Neural crest cell (in vitro differentiated cells): ENCODE results near the gene QDPR. TPM values are rescaled to one million over a fixed set of nuclear protein-coding genes. Genes with fewer than 3 reads are reported as not detected.

Experiments used
- DNase-seq: peaks from one replicate; pipeline ENCODE4 v3.0.0; 2021; ENCODE audit warnings: low read depth, mixed read lengths, low spot score
- H3K27ac Mint-ChIP-seq: one replicate; pipeline ENCODE4 v1.8.0; 2021; ENCODE audit warnings: mild to moderate bottlenecking, mixed read lengths; ENCODE audit not compliant: unreplicated experiment
- H3K27me3 Mint-ChIP-seq: 2 replicates; pipeline ENCODE4 v1.8.0; 2021; ENCODE audit warnings: low read depth, mild to moderate bottlenecking, mixed read lengths
- H3K36me3 Mint-ChIP-seq: 2 replicates; pipeline ENCODE4 v1.8.0; 2021; ENCODE audit warnings: low read depth, mild to moderate bottlenecking, mixed read lengths
- H3K4me1 Mint-ChIP-seq: 2 replicates; pipeline ENCODE4 v1.8.0; 2021; ENCODE audit warnings: mixed read lengths
- H3K4me3 Mint-ChIP-seq: one replicate; pipeline ENCODE4 v1.8.0; 2021; ENCODE audit warnings: mild to moderate bottlenecking, mixed read lengths
- H3K9me3 Mint-ChIP-seq: 2 replicates; pipeline ENCODE4 v1.8.0; 2021; ENCODE audit warnings: mixed read lengths
- total RNA-seq: library from RNA; stranded (reverse); gene quantifications from 2 replicates; pipeline ENCODE4 v1.2.1, GENCODE V29; 2021
- TF ChIP-seq, protein P1 (sequence below): fragments of 200-600 bp; sonication (generic); conservative IDR thresholded peaks from 2 replicates; pipeline ENCODE4 v1.5.0; 2021; ENCODE audit warnings: antibody characterized with exemption, mild to moderate bottlenecking

QDPR gene
- total RNA-seq, 1 donor from 2014 or later = 46.5 TPM

DNA sequence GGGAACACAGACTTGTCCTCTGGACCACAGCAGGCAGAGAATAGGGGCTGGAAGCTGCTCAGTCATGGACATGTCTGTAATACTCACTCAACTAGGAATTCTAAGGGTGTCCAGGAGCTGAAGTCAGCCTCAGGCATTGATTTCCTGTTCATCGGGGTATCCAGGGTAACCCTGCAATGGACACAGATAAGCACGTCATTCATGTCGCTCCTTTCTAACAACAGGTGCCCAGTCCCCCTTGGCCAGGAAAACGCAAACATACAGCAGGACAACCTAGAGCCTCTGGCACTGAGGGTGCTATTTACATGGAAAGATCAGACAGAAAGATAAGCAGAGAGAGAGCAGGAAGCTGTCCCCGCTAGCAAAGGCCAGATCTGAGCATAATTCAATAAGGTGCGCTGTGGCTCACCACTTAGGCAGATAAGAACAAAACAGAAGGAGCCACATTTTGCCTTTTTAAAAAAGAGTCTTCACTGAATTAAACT lies 21.3 kb downstream of the QDPR start:
- DNase-seq = no peak
- H3K27me3 Mint-ChIP-seq = no peaks in the 10 kb centered on the region
- TF ChIP-seq, protein P1, sequence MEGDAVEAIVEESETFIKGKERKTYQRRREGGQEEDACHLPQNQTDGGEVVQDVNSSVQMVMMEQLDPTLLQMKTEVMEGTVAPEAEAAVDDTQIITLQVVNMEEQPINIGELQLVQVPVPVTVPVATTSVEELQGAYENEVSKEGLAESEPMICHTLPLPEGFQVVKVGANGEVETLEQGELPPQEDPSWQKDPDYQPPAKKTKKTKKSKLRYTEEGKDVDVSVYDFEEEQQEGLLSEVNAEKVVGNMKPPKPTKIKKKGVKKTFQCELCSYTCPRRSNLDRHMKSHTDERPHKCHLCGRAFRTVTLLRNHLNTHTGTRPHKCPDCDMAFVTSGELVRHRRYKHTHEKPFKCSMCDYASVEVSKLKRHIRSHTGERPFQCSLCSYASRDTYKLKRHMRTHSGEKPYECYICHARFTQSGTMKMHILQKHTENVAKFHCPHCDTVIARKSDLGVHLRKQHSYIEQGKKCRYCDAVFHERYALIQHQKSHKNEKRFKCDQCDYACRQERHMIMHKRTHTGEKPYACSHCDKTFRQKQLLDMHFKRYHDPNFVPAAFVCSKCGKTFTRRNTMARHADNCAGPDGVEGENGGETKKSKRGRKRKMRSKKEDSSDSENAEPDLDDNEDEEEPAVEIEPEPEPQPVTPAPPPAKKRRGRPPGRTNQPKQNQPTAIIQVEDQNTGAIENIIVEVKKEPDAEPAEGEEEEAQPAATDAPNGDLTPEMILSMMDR = no peak
- no peak overlapping the region for H3K4me3 Mint-ChIP-seq
- H3K4me1 Mint-ChIP-seq = peaks cover 16% of the 10 kb centered on the region
- H3K27ac Mint-ChIP-seq = no peak overlapping the region
- H3K36me3 Mint-ChIP-seq = peaks cover 14% of the 10 kb centered on the region
- no peaks in the 10 kb centered on the region for H3K9me3 Mint-ChIP-seq

DNA sequence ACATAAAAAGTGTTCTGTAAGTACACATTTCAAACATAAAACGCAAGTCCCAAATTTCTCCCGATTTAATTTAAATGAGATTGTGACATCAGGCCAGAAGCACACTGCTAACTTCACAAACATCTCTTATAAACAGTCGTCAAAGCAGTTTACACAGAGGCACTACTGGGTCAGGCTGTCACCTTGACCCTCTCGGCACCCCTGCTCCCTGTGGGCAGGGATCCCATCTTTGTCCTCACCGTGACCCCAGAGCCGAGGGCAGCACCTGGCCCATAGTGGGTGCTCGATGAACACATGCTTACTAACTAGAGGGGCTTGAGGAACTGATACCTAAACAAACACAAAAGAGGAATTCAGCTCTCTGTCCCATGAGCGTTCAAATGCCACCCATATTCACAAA lies 22.2 kb downstream of the QDPR start:
- Mint-ChIP-seq H3K36me3 (peaks cover 14% of the 10 kb centered on the region), H3K9me3 (no peaks in the 10 kb centered on the region), H3K4me1 (peaks cover 12% of the 10 kb centered on the region), H3K27ac (no peak overlapping the region), H3K4me3 (no peak overlapping the region), H3K27me3 (no peaks in the 10 kb centered on the region)
- DNase-seq = no peak
- TF ChIP-seq, protein P1 = no peak

DNA sequence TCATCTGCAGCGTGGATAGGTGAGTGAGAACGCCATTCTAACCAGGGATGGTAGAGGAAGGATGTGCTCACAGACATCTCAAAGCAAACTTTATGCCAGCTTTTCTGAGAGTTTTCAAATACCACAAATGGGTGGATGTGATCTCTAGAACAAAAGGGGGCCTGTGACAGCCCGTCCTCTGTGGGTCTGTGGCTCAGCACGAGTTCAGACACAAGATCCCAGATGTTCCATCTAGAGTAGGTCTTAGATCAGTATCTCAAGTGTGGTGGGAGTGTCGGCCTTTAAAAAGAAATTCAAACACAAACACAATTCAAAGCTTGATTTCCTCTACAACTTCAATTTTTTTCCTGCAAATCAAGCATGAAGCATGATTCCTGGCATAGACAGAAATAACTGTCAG lies 22.8 kb downstream of the QDPR start:
- TF ChIP-seq, protein P1 = no peak

DNA sequence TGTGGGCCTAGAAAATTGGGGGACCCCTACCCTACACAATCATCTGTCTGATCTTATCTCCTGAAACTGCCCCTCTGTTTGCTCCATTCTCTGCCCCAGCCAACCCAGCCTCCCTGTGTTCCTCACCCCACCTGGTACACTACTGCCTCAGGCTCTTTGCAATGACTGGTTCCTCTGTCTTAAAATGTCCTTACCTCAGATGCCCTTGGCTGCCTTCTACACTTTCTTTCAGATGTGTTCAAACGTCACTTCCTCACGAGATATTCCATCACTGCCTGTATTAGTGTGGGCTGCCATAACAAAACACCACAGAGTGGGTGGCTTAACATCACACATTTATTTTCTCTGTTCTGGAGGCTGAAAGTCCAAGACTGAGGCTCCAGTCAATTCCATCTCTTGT lies 29.2 kb downstream of the QDPR start:
- H3K9me3 Mint-ChIP-seq = no peaks in the 10 kb centered on the region
- DNase-seq = no peak
- TF ChIP-seq, protein P1 = no peak
- H3K4me1 Mint-ChIP-seq = no peaks in the 10 kb centered on the region
- H3K36me3 Mint-ChIP-seq = peaks cover 8% of the 10 kb centered on the region
- no peak overlapping the region for H3K4me3 Mint-ChIP-seq
- no peak overlapping the region for H3K27ac Mint-ChIP-seq
- no peaks in the 10 kb centered on the region for H3K27me3 Mint-ChIP-seq

More for the DNA sequence above, 22.8 kb downstream of the QDPR start:
- H3K27me3 Mint-ChIP-seq = no peaks in the 10 kb centered on the region
- H3K4me3 Mint-ChIP-seq = no peak overlapping the region
- no peaks in the 10 kb centered on the region for H3K9me3 Mint-ChIP-seq
- no peak overlapping the region for H3K27ac Mint-ChIP-seq
- DNase-seq = no peak
- peaks cover 14% of the 10 kb centered on the region for H3K36me3 Mint-ChIP-seq
- H3K4me1 Mint-ChIP-seq = peaks cover 6% of the 10 kb centered on the region

DNA sequence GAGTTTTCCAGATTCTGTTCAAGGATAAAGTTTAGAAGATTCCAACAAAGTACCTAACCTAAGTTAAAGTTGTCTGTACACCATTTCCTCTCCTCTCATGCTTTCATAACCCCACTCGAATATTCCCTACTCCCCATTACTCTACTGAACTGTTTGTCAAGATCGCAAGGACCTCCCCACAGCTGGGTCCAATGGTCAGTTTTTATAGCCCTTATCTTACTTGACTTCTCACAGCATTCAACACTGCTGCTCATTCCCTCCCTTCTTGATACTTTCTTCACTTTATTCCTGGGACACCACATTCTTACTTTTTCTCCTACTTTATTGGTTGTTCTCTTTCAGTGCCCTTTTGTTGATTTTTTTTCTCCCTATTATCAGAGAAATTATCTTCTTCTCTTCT lies 30.9 kb downstream of the QDPR start:
- no peaks in the 10 kb centered on the region for H3K9me3 Mint-ChIP-seq
- no peak for DNase-seq
- no peaks in the 10 kb centered on the region for H3K36me3 Mint-ChIP-seq
- TF ChIP-seq, protein P1 = no peak
- no peak overlapping the region for H3K27ac Mint-ChIP-seq
- H3K4me1 Mint-ChIP-seq = peaks cover 8% of the 10 kb centered on the region
- H3K27me3 Mint-ChIP-seq = no peaks in the 10 kb centered on the region
- H3K4me3 Mint-ChIP-seq = no peak overlapping the region
